HG02852 (cell line): ENCODE data around the gene SLC6A7.

ENCODE experiments used
- ATAC-seq: cut with Tn5 transposase; IDR thresholded peaks from one replicate; pipeline ENCODE4 v1.9.1; 2021; ENCODE audit warnings: mild to moderate bottlenecking, moderate library complexity; ENCODE audit not compliant: unreplicated experiment

SLC6A7 gene

DNA sequence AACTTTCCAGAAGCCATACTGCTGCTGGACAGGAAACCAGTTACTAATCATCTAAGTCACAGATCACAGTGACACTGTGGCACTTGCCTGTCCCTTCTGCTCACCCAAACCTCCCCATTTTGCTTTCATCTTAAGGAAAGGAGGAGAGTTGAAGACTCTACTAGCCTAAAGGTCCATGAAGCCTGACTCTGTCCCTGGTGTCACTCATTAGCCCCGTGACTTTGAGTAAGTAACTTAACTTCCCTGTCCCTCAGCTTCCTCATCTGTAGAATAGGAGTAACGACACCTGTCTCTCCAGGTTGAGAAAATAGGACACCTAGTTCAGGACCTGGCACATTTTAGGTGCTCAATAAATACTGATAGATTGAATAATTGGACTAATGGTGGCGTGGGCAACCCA is 536 bp upstream of the SLC6A7 start:
- no peak for ATAC-seq

DNA sequence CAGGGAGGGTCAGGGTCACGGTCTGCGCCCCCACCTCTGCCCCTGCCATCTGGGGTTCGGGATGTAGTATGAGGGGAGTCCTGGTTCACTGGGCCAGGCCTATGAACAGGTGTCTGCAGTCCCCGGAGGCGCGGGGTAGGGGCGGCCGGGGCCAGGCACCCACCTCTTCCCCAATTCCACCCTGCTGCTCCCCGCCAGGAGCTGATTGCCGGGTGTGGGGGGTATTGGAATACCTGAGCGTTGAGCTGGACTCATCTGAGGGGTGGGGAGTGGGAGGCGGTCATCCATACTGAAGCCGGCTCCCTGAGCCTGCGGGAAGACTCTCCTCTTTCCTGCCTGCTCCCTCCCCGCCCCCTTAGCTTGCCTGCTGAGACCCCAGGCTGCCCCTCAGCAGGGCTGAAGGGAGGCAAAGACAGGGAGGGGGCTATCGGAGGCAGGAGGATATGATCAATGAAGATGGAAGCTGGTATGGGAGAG is 679 bp downstream of the SLC6A7 start:
- no peak for ATAC-seq

GRCh38 chr5:150190987-150191386 is 1.1 kb downstream of the SLC6A7 start:
- no peak for ATAC-seq

DNA sequence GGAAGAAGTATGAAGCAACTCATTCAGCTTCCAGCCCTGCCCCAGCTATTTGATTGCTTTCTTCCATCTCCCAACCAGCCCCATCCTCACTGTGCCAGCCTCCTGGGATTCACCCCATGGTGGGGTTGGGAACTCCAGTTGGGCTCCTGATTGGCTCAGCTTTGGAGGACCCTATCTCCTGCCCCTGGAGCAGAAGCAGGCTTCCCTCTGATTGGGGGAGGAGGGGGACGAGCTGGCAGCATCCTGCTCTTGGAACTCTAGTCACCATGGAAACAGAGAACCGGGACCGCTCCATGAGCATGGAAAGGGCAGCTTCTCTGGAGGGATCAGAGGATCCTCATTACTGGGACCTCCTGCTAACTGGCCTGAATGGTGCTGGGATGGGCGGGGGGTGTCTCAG is 2.6 kb downstream of the SLC6A7 start:
- no peak for ATAC-seq

- ATAC-seq = no peak
Measured at GRCh38 chr5:150195736-150196485, 6.0 kb downstream of the SLC6A7 start.

DNA sequence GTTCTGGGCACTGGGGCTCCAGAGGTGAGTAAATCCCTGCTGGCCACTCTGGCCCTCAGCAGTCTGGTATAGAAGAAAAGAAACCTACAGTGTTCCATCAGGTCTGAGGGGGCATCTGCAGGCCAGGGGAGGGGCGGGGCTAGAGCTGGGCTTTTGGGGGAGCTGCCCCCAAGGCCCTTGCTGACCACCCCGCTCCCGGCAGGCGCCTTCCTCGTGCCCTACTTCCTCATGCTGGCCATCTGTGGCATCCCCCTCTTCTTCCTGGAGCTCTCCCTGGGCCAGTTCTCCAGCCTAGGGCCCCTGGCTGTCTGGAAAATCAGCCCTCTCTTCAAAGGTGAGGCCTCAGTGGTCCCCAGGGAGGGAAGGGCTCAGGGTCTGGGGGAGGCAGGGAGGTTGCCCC is 6.7 kb downstream of the SLC6A7 start:
- no peak for ATAC-seq

GRCh38 chr5:150196986-150197385 is 7.1 kb downstream of the SLC6A7 start:
- no peak for ATAC-seq

DNA sequence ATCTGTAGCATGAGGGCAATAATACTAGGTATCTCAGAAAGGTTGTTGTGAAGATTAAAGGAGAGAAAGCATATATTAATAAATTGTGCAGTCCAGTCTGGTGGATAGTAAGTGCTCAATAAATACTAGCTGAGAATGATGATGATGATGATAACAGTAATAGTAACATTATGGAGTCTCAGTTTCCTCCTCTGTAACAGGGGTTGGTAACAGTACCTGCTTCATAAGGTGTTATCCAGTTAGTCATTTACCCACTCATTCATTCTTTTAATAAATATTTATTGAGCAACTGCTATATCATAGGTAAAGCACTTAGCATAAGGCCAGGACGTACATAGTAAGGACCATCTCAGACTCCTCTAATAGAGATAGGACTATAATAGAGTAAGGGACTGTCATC is 7.6 kb downstream of the SLC6A7 start:
- ATAC-seq = no peak

- ATAC-seq = no peak
Measured at GRCh38 chr5:150202501-150202900, 12.6 kb downstream of the SLC6A7 start.

GRCh38 chr5:150203832-150204589 is 14.1 kb downstream of the SLC6A7 start:
- no peak for ATAC-seq

DNA sequence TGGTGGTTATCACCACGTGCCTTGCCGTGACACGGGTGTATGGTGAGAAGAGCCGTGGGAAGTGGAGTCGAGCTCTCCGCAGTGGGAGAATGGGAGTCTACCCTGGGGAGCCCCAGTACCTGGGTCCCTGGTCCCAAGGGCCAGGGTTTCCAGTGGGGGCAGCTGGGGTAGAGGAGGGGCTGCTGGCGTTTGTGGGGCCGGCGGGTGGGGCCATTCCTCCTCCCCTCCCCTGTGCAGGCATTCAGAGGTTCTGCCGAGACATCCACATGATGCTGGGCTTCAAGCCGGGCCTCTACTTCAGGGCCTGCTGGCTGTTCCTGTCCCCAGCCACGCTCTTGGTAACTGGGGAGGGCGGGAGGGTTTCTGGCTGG is 14.7 kb downstream of the SLC6A7 start:
- ATAC-seq = no peak

- ATAC-seq = no peak
Measured at GRCh38 chr5:150206098-150206778, 16.4 kb downstream of the SLC6A7 start.

GRCh38 chr5:150206779-150207115 is 16.9 kb downstream of the SLC6A7 start:
- ATAC-seq = no peak

DNA sequence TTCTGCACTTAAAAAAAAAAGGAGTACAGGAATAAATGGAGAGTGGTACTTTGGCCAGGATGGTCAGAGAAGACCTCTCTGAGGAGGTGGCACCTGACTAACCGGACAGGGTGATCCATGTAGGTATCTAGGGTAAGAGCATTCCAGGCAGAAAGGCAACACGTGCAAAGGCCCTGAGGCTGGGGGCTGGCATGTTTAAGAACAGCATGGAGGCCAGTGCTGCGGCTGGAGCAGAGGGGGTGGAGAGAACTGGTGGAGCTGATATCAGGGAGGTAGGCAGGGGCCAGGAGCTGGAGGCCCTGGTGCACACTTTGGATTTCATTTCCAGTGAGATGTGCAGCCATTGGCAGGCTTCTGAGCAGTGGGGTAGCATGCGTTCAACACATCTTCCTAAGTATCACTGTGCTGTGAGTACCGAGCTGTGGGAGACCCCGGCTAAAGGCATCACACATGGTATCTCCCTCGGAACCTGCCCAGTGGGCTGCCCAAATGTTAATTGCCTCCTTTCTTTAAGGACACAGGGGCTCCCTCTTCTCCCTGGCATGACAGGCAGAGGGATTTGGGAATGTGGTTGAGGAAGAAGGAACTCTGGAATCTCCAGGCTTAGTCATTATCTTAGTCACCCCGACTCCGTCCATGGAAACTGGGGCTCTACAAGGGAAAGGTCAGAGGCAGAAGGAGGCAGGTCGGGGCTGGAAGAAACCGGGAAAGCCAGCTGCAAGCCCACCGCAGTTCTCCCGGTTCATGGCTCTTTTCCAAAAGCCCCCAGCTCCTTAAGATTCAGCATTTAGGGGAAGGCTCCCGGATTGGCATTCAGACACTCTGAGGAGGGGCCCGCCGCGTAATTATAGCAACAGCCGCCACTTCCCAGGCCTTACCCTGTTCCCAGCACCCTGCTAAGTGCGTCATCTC is 18.6 kb downstream of the SLC6A7 start:
- no peak for ATAC-seq

GRCh38 chr5:150209099-150209635 is 19.3 kb downstream of the SLC6A7 start:
- no peak for ATAC-seq

DNA sequence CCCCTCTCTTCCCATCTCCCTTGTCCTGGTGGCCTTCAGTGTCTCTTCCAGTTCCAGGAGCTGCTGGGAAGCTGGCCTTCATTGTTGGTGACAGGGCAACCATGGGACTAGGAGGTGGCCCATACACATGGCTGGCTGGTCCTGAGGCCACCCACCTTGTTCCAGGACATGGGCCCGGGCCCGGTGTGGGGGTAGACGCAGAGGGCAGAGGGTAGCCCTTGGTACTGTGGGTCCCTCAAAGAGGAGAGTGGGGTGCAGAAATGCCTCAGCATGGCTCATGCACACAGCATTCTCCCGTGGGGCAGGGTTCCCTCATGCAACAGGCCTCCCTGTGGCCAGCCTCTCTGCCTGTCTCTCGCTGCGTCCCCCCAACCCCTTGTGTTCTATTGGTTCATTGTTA is 20.8 kb downstream of the SLC6A7 start:
- ATAC-seq = no peak

DNA sequence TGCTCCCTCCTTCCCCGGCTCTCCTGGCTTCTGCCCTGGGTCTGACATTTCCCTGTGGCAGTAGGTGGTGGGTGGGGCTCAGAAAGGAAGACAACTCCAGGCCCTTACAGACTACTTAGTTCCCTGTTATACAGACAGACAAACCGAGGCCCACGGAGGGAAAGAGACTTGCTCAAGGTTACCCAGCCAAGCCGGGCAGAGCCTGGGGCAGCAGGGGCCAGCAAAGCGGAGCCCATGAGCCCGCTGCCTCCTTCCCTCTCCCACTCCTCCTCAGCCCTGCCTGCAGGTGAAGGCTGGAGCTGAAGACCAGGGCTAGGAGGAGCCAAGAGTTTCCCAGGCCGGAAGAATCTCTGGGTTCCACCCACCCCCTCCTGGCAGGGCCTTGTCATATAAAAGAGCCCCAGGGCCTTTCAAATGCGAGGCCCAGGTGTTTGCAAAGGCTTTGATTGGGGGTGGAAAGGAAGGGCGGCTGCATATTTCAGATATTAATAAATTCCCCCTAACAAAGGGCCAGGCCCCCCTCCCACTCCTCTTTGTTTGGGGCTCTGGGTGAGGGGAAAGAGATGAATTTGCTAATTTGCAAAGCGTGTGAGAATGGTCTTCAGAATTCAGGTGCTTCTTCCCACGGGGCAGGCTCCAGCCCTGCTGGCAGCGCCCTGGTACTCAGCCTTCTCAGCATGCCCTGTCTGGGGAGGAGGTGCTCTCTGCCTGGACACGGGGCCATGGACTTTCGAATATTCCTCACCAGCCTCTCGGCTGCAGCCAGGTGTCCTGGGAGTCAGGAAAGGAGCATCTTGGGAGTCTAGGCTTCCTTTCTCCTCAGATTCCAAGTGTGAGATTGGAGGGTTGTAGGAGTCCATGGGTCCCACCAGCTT is 21.5 kb downstream of the SLC6A7 start:
- no peak for ATAC-seq

GRCh38 chr5:150213530-150213929 is 23.7 kb downstream of the SLC6A7 start:
- no peak for ATAC-seq

GRCh38 chr5:150214289-150214688 is 24.4 kb downstream of the SLC6A7 start:
- no peak for ATAC-seq
